HEK293 (cell line): ENCODE measurements around the gene DOCK1.

ENCODE experiments used
- ZNF138 ChIP-seq: fragments of 450-650 bp; formaldehyde crosslinking; IDR thresholded peaks from 2 replicates; pipeline ENCODE4 v1.5.1; 2016; ENCODE audit warnings: missing biosample characterization, missing genetic modification characterization, borderline replicate concordance
- ZNF140 ChIP-seq: fragments of 450-650 bp; formaldehyde crosslinking; IDR thresholded peaks from 2 replicates; pipeline ENCODE4 v1.5.1; 2016; ENCODE audit warnings: missing biosample characterization, missing genetic modification characterization
- ZNF19 ChIP-seq: fragments of 450-650 bp; formaldehyde crosslinking; IDR thresholded peaks from 2 replicates; pipeline ENCODE4; 2016; ENCODE audit warnings: missing biosample characterization, missing genetic modification characterization, low read depth
- TF ChIP-seq, protein P1 (sequence below): fragments of 450-650 bp; formaldehyde crosslinking; IDR thresholded peaks from 2 replicates; pipeline ENCODE4 v1.5.1; 2016; ENCODE audit warnings: missing biosample characterization, missing genetic modification characterization
- TF ChIP-seq, protein P2 (sequence below): IDR thresholded peaks from 2 replicates; pipeline ENCODE4 v1.6.1; 2011; ENCODE audit warnings: mild to moderate bottlenecking, low read depth, low read length, borderline replicate concordance

DNA sequence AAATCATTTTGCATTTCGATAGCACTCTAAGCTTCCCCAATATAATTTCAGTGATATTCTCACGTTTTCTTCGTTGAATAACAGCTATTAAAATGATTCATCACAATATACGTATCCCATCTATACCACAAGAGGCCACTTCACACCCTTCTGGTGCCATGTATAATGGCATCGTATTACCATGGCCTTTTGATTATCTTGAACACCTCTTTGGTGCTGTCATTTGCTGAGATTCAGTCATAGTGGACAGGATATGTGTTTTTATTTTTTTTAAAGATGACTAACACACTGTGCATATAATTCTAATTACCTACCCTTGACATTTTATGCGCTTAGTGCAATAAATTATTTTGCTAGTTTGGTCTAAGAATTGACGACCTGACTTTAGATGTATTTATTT lies 297.8 kb downstream of the DOCK1 start:
- TF ChIP-seq ZNF138, result no peak
- TF ChIP-seq, protein P1, sequence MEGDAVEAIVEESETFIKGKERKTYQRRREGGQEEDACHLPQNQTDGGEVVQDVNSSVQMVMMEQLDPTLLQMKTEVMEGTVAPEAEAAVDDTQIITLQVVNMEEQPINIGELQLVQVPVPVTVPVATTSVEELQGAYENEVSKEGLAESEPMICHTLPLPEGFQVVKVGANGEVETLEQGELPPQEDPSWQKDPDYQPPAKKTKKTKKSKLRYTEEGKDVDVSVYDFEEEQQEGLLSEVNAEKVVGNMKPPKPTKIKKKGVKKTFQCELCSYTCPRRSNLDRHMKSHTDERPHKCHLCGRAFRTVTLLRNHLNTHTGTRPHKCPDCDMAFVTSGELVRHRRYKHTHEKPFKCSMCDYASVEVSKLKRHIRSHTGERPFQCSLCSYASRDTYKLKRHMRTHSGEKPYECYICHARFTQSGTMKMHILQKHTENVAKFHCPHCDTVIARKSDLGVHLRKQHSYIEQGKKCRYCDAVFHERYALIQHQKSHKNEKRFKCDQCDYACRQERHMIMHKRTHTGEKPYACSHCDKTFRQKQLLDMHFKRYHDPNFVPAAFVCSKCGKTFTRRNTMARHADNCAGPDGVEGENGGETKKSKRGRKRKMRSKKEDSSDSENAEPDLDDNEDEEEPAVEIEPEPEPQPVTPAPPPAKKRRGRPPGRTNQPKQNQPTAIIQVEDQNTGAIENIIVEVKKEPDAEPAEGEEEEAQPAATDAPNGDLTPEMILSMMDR (tag by site-specific recombination), result no peak
- no peak for TF ChIP-seq ZNF19
- TF ChIP-seq, protein P2, sequence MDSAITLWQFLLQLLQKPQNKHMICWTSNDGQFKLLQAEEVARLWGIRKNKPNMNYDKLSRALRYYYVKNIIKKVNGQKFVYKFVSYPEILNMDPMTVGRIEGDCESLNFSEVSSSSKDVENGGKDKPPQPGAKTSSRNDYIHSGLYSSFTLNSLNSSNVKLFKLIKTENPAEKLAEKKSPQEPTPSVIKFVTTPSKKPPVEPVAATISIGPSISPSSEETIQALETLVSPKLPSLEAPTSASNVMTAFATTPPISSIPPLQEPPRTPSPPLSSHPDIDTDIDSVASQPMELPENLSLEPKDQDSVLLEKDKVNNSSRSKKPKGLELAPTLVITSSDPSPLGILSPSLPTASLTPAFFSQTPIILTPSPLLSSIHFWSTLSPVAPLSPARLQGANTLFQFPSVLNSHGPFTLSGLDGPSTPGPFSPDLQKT, result no peak
- TF ChIP-seq ZNF140, result no peak
